ENCODE data around the gene APOL5. TPM values are rescaled to one million over a fixed set of nuclear protein-coding genes. Genes with fewer than 3 reads are reported as not detected.
A peak's percentile ranks its signal among the peaks of the same experiment; 100 is the strongest.

Gene APOL5
- total RNA-seq, 1 experiment from 2014 or later = not detected

- Histone ChIP-seq H3K27me3 (ENCODE audit: low read length) (no peaks in the 10 kb centered on the region), H3K9me2 (replicated peaks; ENCODE audit: low read length) (no peaks in the 10 kb centered on the region), H3K27ac (ENCODE audit: low read length) (no peak overlapping the region), H2AFZ (ENCODE audit: low read length) (no peak overlapping the region), H3F3A (ENCODE audit: low read length, unreplicated experiment) (no peaks in the 10 kb centered on the region), H3K4me1 (ENCODE audit: insufficient read depth, low read length) (peaks cover 14% of the 10 kb centered on the region), H3K36me3 (ENCODE audit: low read depth, low read length) (no peaks in the 10 kb centered on the region), H4K20me1 (ENCODE audit: low read length) (no peaks in the 10 kb centered on the region), H3K4me2 (ENCODE audit: low read length) (no peak overlapping the region), H3K79me2 (ENCODE audit: low read length) (no peaks in the 10 kb centered on the region), H3K9me3 (ENCODE audit: low read length) (no peaks in the 10 kb centered on the region), H3K9ac (ENCODE audit: low read length) (no peak overlapping the region), H3K4me3 (ENCODE audit: low read length) (no peak overlapping the region)
- intact Hi-C loops (cut with micrococcal nuclease) = no loop called here
- ChIA-PET POLR2A (ENCODE audit: unreplicated experiment) (no interaction called here), CTCF (no interaction called here)
- ATAC-seq = no peak
- no peak for DNase-seq
- no TSS peak for BruUV-seq (replicated peaks)
- TF ChIP-seq EZH2 (IDR thresholded peaks at IDR 0.05; ENCODE audit: low read length, unreplicated experiment) = no peak
- TF ChIP-seq CTCF (conservative IDR thresholded peaks at IDR 0.05; ENCODE audit: low read depth, low read length) = no peak
- no peak for TF ChIP-seq EZH2phosphoT487 (IDR thresholded peaks at IDR 0.05; ENCODE audit: borderline replicate concordance, low read length)
These were observed 13.6 kb upstream of the APOL5 start for GRCh38 chr22:35703861-35704584.

- no peaks in the 10 kb centered on the region for H4K20me1 ChIP-seq (ENCODE audit: low read length)
- H3K9ac ChIP-seq (ENCODE audit: low read length) = no peak overlapping the region
- no peaks in the 10 kb centered on the region for H3K9me2 ChIP-seq (replicated peaks; ENCODE audit: low read length)
- ChIA-PET POLR2A (ENCODE audit: unreplicated experiment) (no interaction called here), CTCF (no interaction called here)
- intact Hi-C loops (cut with micrococcal nuclease) = no loop called here
- H3K27ac ChIP-seq (ENCODE audit: low read length) = 0 out of 2 replicates have a peak overlapping the region, but pooled peaks have one; percentile 9
- H3K79me2 ChIP-seq (ENCODE audit: low read length) = no peaks in the 10 kb centered on the region
- TF ChIP-seq CTCF (conservative IDR thresholded peaks at IDR 0.05; ENCODE audit: low read depth, low read length) = no peak
- no peak for TF ChIP-seq EZH2 (IDR thresholded peaks at IDR 0.05; ENCODE audit: low read length, unreplicated experiment)
- TF ChIP-seq EZH2phosphoT487 (IDR thresholded peaks at IDR 0.05; ENCODE audit: borderline replicate concordance, low read length) = no peak
- H2AFZ ChIP-seq (ENCODE audit: low read length) = no peak overlapping the region
- no peaks in the 10 kb centered on the region for H3K9me3 ChIP-seq (ENCODE audit: low read length)
- BruUV-seq (replicated peaks) = no TSS peak
- no peak overlapping the region for H3K4me3 ChIP-seq (ENCODE audit: low read length)
- H3K27me3 ChIP-seq (ENCODE audit: low read length) = no peaks in the 10 kb centered on the region
- peak; percentile 82 for DNase-seq
- H3K36me3 ChIP-seq (ENCODE audit: low read depth, low read length) = no peaks in the 10 kb centered on the region
- H3F3A ChIP-seq (ENCODE audit: low read length, unreplicated experiment) = no peaks in the 10 kb centered on the region
- peaks cover 14% of the 10 kb centered on the region for H3K4me1 ChIP-seq (ENCODE audit: insufficient read depth, low read length)
- peak; percentile 93 for ATAC-seq
- H3K4me2 ChIP-seq (ENCODE audit: low read length) = 0 out of 2 replicates have a peak overlapping the region, but pooled peaks have one; percentile 9
These were observed 12.5 kb upstream of the APOL5 start for GRCh38 chr22:35705141-35705540.

GRCh38 chr22:35708453-35708852 lies 9.2 kb upstream of the APOL5 start:
- Histone ChIP-seq H2AFZ (ENCODE audit: low read length) (no peak overlapping the region), H3K9me3 (ENCODE audit: low read length) (no peaks in the 10 kb centered on the region), H3K4me1 (ENCODE audit: insufficient read depth, low read length) (peaks cover 14% of the 10 kb centered on the region), H3K9me2 (replicated peaks; ENCODE audit: low read length) (no peaks in the 10 kb centered on the region), H3K4me2 (ENCODE audit: low read length) (no peak overlapping the region), H3K4me3 (ENCODE audit: low read length) (no peak overlapping the region), H3K79me2 (ENCODE audit: low read length) (no peaks in the 10 kb centered on the region), H3K36me3 (ENCODE audit: low read depth, low read length) (no peaks in the 10 kb centered on the region), H3K27me3 (ENCODE audit: low read length) (no peaks in the 10 kb centered on the region), H3K27ac (ENCODE audit: low read length) (no peak overlapping the region), H3K9ac (ENCODE audit: low read length) (no peak overlapping the region), H3F3A (ENCODE audit: low read length, unreplicated experiment) (no peaks in the 10 kb centered on the region), H4K20me1 (ENCODE audit: low read length) (no peaks in the 10 kb centered on the region)
- intact Hi-C loops (cut with micrococcal nuclease) = no loop called here
- POLR2A ChIA-PET (ENCODE audit: unreplicated experiment) = no interaction called here
- DNase-seq (no peak), ATAC-seq (no peak)
- BruUV-seq (replicated peaks) = no TSS peak
- no peak for TF ChIP-seq EZH2 (IDR thresholded peaks at IDR 0.05; ENCODE audit: low read length, unreplicated experiment)
- TF ChIP-seq EZH2phosphoT487 (IDR thresholded peaks at IDR 0.05; ENCODE audit: borderline replicate concordance, low read length) = no peak
- TF ChIP-seq CTCF (conservative IDR thresholded peaks at IDR 0.05; ENCODE audit: low read depth, low read length) = no peak
- CTCF ChIA-PET = no interaction called here

Data from PC-3 (cell line).